Measurements from ENCODE around the gene MANSC4. TPM values are rescaled to one million over a fixed set of nuclear protein-coding genes. Genes with fewer than 3 reads are reported as not detected.

MANSC4 gene
- total RNA-seq, 1 donor from 2014 or later, result not detected

- Histone ChIP-seq H3K9me3 (no peaks in the 10 kb centered on the region), H3K4me1 (no peaks in the 10 kb centered on the region), H3K4me3 (no peak overlapping the region), H3K27me3 (no peaks in the 10 kb centered on the region), H3K36me3 (peaks cover 0 to 25% of the 10 kb centered on the region in 2 donors), H3K27ac (no peak overlapping the region)
- TF ChIP-seq CTCF (IDR thresholded peaks at IDR 0.05) (no peak), POLR2A (IDR thresholded peaks at IDR 0.05) (no peak), POLR2AphosphoS5 (IDR thresholded peaks at IDR 0.05; ENCODE audit: insufficient read depth in 1 of 2, low read depth in 1 of 2) (no peak)
- no peak for DNase-seq (ENCODE audit: extremely low spot score in 2 of 2)
- intact Hi-C loops (cut with DNase I), result no loop called here
Measured at GRCh38 chr12:27802511-27802910, 22.5 kb upstream of the MANSC4 start.

- TF ChIP-seq POLR2A (IDR thresholded peaks at IDR 0.05), result no peak
- no peak for TF ChIP-seq POLR2AphosphoS5 (IDR thresholded peaks at IDR 0.05; ENCODE audit: insufficient read depth in 1 of 2, low read depth in 1 of 2)
- no peak for TF ChIP-seq CTCF (IDR thresholded peaks at IDR 0.05)
- intact Hi-C loops (cut with DNase I), result no loop called here
- H3K4me3 ChIP-seq, result no peak overlapping the region
- H3K9me3 ChIP-seq, result no peaks in the 10 kb centered on the region
- peaks cover 0 to 31% of the 10 kb centered on the region in 2 donors for H3K36me3 ChIP-seq
- H3K27me3 ChIP-seq, result no peaks in the 10 kb centered on the region
- H3K27ac ChIP-seq, result no peak overlapping the region
- H3K4me1 ChIP-seq, result no peaks in the 10 kb centered on the region
- no peak for DNase-seq (ENCODE audit: extremely low spot score in 2 of 2)
Measured at GRCh38 chr12:27801630-27802029, 21.6 kb upstream of the MANSC4 start.

GRCh38 chr12:27800819-27801218 is 20.8 kb upstream of the MANSC4 start:
- TF ChIP-seq POLR2A (IDR thresholded peaks at IDR 0.05), result no peak
- no peak for TF ChIP-seq POLR2AphosphoS5 (IDR thresholded peaks at IDR 0.05; ENCODE audit: insufficient read depth in 1 of 2, low read depth in 1 of 2)
- no peak for TF ChIP-seq CTCF (IDR thresholded peaks at IDR 0.05)
- Histone ChIP-seq H3K9me3 (no peaks in the 10 kb centered on the region), H3K36me3 (peaks cover 0 to 31% of the 10 kb centered on the region in 2 donors), H3K4me1 (no peaks in the 10 kb centered on the region), H3K4me3 (no peak overlapping the region), H3K27me3 (no peaks in the 10 kb centered on the region), H3K27ac (no peak overlapping the region)
- DNase-seq (ENCODE audit: extremely low spot score in 2 of 2), result no peak
- intact Hi-C loops (cut with DNase I), result no loop called here

- no peak for DNase-seq (ENCODE audit: extremely low spot score in 2 of 2)
- H3K9me3 ChIP-seq, result no peaks in the 10 kb centered on the region
- H3K27ac ChIP-seq, result no peak overlapping the region
- intact Hi-C loops (cut with DNase I), result no loop called here
- no peak for TF ChIP-seq POLR2A (IDR thresholded peaks at IDR 0.05)
- TF ChIP-seq POLR2AphosphoS5 (IDR thresholded peaks at IDR 0.05; ENCODE audit: insufficient read depth in 1 of 2, low read depth in 1 of 2), result no peak
- TF ChIP-seq CTCF (IDR thresholded peaks at IDR 0.05), result no peak
- peaks cover 0 to 52% of the 10 kb centered on the region in 2 donors for H3K36me3 ChIP-seq
- no peaks in the 10 kb centered on the region for H3K4me1 ChIP-seq
- H3K4me3 ChIP-seq, result no peak overlapping the region
- H3K27me3 ChIP-seq, result no peaks in the 10 kb centered on the region
Measured at GRCh38 chr12:27797301-27798025, 17.4 kb upstream of the MANSC4 start.

- Histone ChIP-seq H3K9me3 (no peaks in the 10 kb centered on the region), H3K4me3 (no peak overlapping the region), H3K4me1 (no peaks in the 10 kb centered on the region), H3K27me3 (no peaks in the 10 kb centered on the region), H3K27ac (no peak overlapping the region), H3K36me3 (peaks cover 0 to 65% of the 10 kb centered on the region in 2 donors)
- no peak for DNase-seq (ENCODE audit: extremely low spot score in 2 of 2)
- no peak for TF ChIP-seq CTCF (IDR thresholded peaks at IDR 0.05)
- intact Hi-C loops (cut with DNase I), result no loop called here
Measured at GRCh38 chr12:27796128-27796527, 16.1 kb upstream of the MANSC4 start.
